ENCODE measurements around the gene NECAB3. TPM values are rescaled to one million over a fixed set of nuclear protein-coding genes. Genes with fewer than 3 reads are reported as not detected.

Gene NECAB3
- total and polyA plus RNA-seq, 2 donors (not counting 1 experiment from before 2014, with no cell fraction given), result 8.5 to 11.8 TPM

DNA sequence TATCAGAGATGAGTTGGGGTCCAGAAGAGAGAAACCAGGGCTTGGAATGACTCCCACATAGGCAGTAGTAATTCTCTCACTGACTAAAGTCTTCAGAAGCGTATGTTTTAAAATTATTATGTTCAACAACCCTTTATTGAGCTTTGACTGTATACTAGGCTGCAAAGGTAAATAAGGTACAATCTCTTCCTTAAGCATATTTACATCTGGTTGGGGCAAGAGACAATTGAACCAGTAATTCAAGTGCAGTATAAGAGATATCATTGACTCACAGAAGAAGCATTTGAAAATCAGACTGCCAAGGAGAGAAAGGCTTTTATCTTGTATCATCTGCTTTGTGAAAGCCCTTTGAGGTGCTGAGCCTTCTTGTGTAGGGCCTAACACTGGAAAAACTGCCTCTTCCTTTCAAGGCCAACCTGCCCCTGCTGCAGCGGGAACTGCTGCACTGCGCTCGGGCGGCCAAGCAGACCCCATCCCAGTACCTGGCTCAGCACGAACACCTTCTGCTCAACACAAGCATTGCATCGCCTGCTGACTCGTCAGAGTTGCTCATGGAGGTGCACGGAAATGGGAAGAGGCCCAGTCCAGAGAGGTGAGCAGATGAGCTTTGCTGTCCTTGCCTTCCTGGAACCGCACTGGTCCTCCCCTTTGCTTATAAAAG is 51.4 kb downstream of the NECAB3 start:
- no peaks in the 10 kb centered on the region for H3K27me3 ChIP-seq (replicated peaks in 1 of 4; ENCODE audit: control extremely low read depth in 1 of 4, control insufficient read depth in 3 of 4, insufficient read depth in 4 of 4, low read length in 3 of 4)
- peaks cover 1 to 30% of the 10 kb centered on the region in 2 experiments for H3K36me3 ChIP-seq (replicated peaks in 1 of 2; ENCODE audit: control extremely low read depth in 1 of 2, control insufficient read depth in 1 of 2, extremely low read depth in 1 of 2, insufficient read depth in 2 of 2, low read length in 1 of 2)
- no peaks in the 10 kb centered on the region for H4K20me1 ChIP-seq (ENCODE audit: control insufficient read depth, insufficient read depth, low read length, poor library complexity, severe bottlenecking)
- H3K4me1 Mint-ChIP-seq, result peaks cover 18% of the 10 kb centered on the region
- TF ChIP-seq, protein P1, sequence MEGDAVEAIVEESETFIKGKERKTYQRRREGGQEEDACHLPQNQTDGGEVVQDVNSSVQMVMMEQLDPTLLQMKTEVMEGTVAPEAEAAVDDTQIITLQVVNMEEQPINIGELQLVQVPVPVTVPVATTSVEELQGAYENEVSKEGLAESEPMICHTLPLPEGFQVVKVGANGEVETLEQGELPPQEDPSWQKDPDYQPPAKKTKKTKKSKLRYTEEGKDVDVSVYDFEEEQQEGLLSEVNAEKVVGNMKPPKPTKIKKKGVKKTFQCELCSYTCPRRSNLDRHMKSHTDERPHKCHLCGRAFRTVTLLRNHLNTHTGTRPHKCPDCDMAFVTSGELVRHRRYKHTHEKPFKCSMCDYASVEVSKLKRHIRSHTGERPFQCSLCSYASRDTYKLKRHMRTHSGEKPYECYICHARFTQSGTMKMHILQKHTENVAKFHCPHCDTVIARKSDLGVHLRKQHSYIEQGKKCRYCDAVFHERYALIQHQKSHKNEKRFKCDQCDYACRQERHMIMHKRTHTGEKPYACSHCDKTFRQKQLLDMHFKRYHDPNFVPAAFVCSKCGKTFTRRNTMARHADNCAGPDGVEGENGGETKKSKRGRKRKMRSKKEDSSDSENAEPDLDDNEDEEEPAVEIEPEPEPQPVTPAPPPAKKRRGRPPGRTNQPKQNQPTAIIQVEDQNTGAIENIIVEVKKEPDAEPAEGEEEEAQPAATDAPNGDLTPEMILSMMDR (IDR thresholded peaks at IDR 0.05), result no peak
- no peak for TF ChIP-seq EZH2 (IDR thresholded peaks at IDR 0.05; ENCODE audit: borderline replicate concordance, insufficient read depth, low read depth, low read length, poor library complexity, severe bottlenecking)
- ChIA-PET CTCF (no interaction called here), POLR2A (no interaction called here)
- H2AFZ ChIP-seq (ENCODE audit: insufficient read depth, low read depth, low read length, poor library complexity, severe bottlenecking), result no peak overlapping the region
- H3K27me3 Mint-ChIP-seq, result no peaks in the 10 kb centered on the region
- no peaks in the 10 kb centered on the region for H3K9me3 Mint-ChIP-seq (ENCODE audit: insufficient read depth)
- peaks cover 3% of the 10 kb centered on the region for H3K79me2 ChIP-seq (ENCODE audit: control insufficient read depth, insufficient read depth, low read length)
- ATAC-seq (ENCODE audit: low read depth) (no peak), DNase-seq (no peak)
- H3K4me3 ChIP-seq (ENCODE audit: control extremely low read depth in 1 of 5, extremely low read depth in 1 of 5, insufficient read depth in 1 of 5, low read depth in 2 of 5, low read length in 4 of 5), result no peak overlapping the region
- no peak overlapping the region for H3K9ac ChIP-seq (ENCODE audit: low read length)
- peaks cover 7 to 8% of the 10 kb centered on the region in 2 donors for H3K4me1 ChIP-seq (ENCODE audit: control insufficient read depth in 2 of 2, insufficient read depth in 2 of 2, low read length in 2 of 2)
- no peak overlapping the region for H3K4me3 Mint-ChIP-seq
- intact Hi-C loops (cut with micrococcal nuclease), result no loop called here
- WGBS (ENCODE audit: insufficient coverage), result 96% methylated on average over 8 of the region's 10 CpGs
- no peak overlapping the region for H3K27ac Mint-ChIP-seq
- no peak overlapping the region for H3K27ac ChIP-seq (ENCODE audit: low read length in 2 of 2)
- H3K9me3 ChIP-seq (ENCODE audit: control extremely low read depth in 1 of 3, control insufficient read depth in 2 of 3, insufficient read depth in 1 of 3, low read length in 2 of 3), result peaks cover 0 to 4% (median 0%) of the 10 kb centered on the region in 3 donors
- no peak overlapping the region for H3K4me2 ChIP-seq (replicated peaks; ENCODE audit: low read depth, low read length, poor library complexity, severe bottlenecking)

DNA sequence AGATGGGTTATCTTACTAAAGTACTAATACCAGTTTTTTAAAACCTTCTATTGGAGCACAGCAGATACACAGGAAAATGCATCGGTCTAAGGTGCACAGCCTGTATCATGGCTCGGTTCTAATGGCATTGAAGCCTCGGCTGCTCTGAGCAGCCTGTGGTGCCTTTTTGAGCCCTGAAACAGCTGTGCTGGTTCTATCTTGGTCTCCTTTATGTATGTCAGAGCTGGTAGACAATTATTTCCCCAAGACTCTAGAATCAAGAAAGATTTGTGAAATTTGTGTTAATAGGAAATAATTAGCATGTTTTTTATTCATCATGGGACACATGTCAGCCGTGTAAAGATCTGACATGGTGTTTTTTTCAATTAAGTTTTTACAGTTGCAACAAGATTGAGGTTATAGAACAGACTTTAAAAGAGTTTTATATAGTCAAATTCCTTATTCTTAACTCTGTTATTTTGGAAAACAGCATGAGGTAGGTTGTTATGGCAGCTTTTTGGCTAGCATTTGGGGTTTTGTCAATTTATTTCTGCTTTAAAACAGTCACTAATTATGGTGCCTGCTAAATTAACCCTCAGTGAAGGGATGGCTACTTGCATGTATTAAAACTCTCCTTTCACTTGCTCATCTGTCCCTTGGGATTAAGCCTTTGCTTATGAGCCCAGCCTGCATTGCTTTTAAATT is 52.4 kb downstream of the NECAB3 start:
- H3K27me3 Mint-ChIP-seq, result no peaks in the 10 kb centered on the region
- no peak overlapping the region for H3K27ac Mint-ChIP-seq
- Histone ChIP-seq H4K20me1 (ENCODE audit: control insufficient read depth, insufficient read depth, low read length, poor library complexity, severe bottlenecking) (no peaks in the 10 kb centered on the region), H3K9me3 (ENCODE audit: control extremely low read depth in 1 of 3, control insufficient read depth in 2 of 3, insufficient read depth in 1 of 3, low read length in 2 of 3) (peaks cover 0 to 4% (median 0%) of the 10 kb centered on the region in 3 donors), H3K4me3 (ENCODE audit: control extremely low read depth in 1 of 5, extremely low read depth in 1 of 5, insufficient read depth in 1 of 5, low read depth in 2 of 5, low read length in 4 of 5) (no peak overlapping the region), H3K9ac (ENCODE audit: low read length) (no peak overlapping the region), H3K27me3 (replicated peaks in 1 of 4; ENCODE audit: control extremely low read depth in 1 of 4, control insufficient read depth in 3 of 4, insufficient read depth in 4 of 4, low read length in 3 of 4) (no peaks in the 10 kb centered on the region), H3K36me3 (replicated peaks in 1 of 2; ENCODE audit: control extremely low read depth in 1 of 2, control insufficient read depth in 1 of 2, extremely low read depth in 1 of 2, insufficient read depth in 2 of 2, low read length in 1 of 2) (peaks cover 1 to 30% of the 10 kb centered on the region in 2 experiments), H3K4me1 (ENCODE audit: control insufficient read depth in 2 of 2, insufficient read depth in 2 of 2, low read length in 2 of 2) (peaks cover 7 to 8% of the 10 kb centered on the region in 2 donors), H3K4me2 (replicated peaks; ENCODE audit: low read depth, low read length, poor library complexity, severe bottlenecking) (no peak overlapping the region), H3K79me2 (ENCODE audit: control insufficient read depth, insufficient read depth, low read length) (peaks cover 3% of the 10 kb centered on the region), H3K27ac (ENCODE audit: low read length in 2 of 2) (no peak overlapping the region), H2AFZ (ENCODE audit: insufficient read depth, low read depth, low read length, poor library complexity, severe bottlenecking) (no peak overlapping the region)
- intact Hi-C loops (cut with micrococcal nuclease), result no loop called here
- ATAC-seq (ENCODE audit: low read depth) (no peak), DNase-seq (no peak)
- TF ChIP-seq, protein P1 (IDR thresholded peaks at IDR 0.05), result no peak
- no peak for TF ChIP-seq EZH2 (IDR thresholded peaks at IDR 0.05; ENCODE audit: borderline replicate concordance, insufficient read depth, low read depth, low read length, poor library complexity, severe bottlenecking)
- peaks cover 18% of the 10 kb centered on the region for H3K4me1 Mint-ChIP-seq
- WGBS (ENCODE audit: insufficient coverage), result 100% methylated on average over 2 of the region's 4 CpGs
- POLR2A ChIA-PET, result no interaction called here
- CTCF ChIA-PET, result no interaction called here
- H3K4me3 Mint-ChIP-seq, result no peak overlapping the region
- no peaks in the 10 kb centered on the region for H3K9me3 Mint-ChIP-seq (ENCODE audit: insufficient read depth)

Measured in B cell (primary cell).